GM06990 (cell line): ENCODE results near the gene NUDT7.

Experiments
- DNase-seq: peaks from one replicate; pipeline ENCODE4 v3.0.0-alpha.2; 2011; ENCODE audit not compliant: insufficient read length; ENCODE audit errors: extremely low read depth
- H3K27me3 ChIP-seq: replicated peaks from 2 replicates; pipeline ENCODE4 v1.6.0; 2011; ENCODE audit warnings: low read length; ENCODE audit not compliant: control insufficient read depth, insufficient read depth
- H3K36me3 ChIP-seq: 2 replicates; pipeline ENCODE4 v1.5.1; 2011; ENCODE audit warnings: low read length; ENCODE audit not compliant: control insufficient read depth, insufficient read depth
- H3K4me3 ChIP-seq: replicated peaks from 2 replicates; pipeline ENCODE4 v1.5.1; 2011; ENCODE audit warnings: low read depth, mild to moderate bottlenecking, control low read depth, low read length
- TF ChIP-seq, protein P1 (sequence below): IDR thresholded peaks from 2 replicates; pipeline ENCODE4 v1.5.1; 2011; ENCODE audit warnings: low read length, control low read depth, mild to moderate bottlenecking, inconsistent platforms; ENCODE audit not compliant: insufficient read depth, poor library complexity, severe bottlenecking

NUDT7 gene

DNA sequence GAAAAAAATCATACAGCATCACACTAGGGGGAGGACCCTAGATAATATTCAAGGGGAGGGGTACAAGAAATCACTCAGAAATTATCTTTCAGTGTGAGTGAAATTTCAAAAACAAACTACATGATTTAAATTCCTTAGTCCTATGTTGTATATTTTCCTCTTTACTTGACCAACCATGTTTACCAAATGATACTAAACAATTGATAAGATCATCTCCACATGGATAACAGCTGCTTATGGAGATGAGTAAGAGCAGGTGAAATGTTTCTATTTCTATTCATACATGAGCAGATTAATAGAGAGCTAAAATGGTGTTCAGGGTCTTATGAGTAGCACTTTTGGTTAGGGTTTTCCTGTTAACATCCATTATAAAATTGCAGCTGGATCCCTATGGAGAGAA lies 58.8 kb downstream of the NUDT7 start:
- TF ChIP-seq, protein P1, sequence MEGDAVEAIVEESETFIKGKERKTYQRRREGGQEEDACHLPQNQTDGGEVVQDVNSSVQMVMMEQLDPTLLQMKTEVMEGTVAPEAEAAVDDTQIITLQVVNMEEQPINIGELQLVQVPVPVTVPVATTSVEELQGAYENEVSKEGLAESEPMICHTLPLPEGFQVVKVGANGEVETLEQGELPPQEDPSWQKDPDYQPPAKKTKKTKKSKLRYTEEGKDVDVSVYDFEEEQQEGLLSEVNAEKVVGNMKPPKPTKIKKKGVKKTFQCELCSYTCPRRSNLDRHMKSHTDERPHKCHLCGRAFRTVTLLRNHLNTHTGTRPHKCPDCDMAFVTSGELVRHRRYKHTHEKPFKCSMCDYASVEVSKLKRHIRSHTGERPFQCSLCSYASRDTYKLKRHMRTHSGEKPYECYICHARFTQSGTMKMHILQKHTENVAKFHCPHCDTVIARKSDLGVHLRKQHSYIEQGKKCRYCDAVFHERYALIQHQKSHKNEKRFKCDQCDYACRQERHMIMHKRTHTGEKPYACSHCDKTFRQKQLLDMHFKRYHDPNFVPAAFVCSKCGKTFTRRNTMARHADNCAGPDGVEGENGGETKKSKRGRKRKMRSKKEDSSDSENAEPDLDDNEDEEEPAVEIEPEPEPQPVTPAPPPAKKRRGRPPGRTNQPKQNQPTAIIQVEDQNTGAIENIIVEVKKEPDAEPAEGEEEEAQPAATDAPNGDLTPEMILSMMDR: no peak
- Histone ChIP-seq H3K27me3 (no peaks in the 10 kb centered on the region), H3K4me3 (no peak overlapping the region), H3K36me3 (no peaks in the 10 kb centered on the region)
- no peak for DNase-seq

DNA sequence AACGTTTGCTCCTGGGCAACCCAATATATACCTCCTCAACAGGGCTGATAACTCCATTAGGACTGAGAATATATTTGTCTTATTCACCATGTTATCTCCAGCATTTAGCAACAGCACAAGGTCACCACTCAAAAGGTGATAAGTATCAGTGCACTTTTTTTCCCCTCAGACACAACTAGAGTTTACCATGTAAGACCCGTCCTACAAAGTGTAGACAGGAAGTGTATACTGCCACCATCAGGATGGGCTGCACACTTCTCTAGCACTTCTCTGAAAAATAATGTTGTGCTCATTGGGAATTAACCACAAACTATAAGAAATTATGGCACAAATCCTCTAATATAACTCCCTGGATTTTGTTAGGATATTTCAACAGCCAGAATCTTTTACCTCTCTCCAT lies 60.4 kb downstream of the NUDT7 start:
- no peaks in the 10 kb centered on the region for H3K36me3 ChIP-seq
- DNase-seq: no peak
- H3K4me3 ChIP-seq: no peak overlapping the region
- TF ChIP-seq, protein P1: peak; percentile 35
- H3K27me3 ChIP-seq: peaks cover 1% of the 10 kb centered on the region; the same call in 1 of the 2 replicates

DNA sequence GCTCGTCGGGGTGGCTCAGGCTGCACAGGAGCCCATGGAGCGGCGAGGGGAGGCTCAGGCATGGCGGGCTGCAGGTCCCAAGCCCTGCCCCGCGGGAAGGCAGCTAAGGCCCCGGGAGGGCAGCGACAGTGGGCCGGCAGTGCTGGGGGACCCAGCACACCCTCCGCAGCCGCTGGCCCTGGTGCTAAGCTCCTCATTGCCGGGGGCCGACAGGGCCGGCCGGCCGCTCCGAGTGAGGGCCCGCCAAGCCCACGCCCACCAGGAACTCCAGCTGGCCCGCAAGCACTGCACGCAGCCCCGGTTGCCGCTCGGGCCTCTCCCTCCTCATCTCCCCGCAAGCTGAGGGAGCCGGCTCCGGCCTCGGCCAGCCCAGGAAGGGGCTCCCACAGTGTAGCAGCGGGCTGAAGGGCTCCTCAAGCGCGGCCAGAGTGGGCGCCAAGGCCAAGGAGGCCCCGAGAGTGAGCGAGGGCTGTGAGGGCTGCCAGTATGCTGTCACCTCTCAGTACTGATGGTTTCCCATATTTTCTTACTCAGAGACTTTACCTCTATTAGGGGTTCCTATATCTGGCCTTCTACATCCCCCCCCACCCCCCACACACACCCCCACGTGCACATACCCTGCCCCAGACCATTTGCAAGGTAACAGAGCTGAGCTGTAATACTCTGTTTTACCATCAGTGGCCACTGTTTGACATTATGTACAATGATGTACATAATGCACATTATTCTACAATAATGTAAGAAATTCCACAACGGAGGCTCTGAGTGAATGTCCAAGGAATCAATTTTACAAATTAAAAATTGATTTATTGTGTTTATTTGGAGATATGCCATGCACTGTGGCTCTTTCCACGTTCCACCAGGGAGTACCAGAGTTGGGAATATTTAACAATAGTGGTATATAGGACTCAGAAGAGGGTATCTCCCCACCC lies 62.4 kb downstream of the NUDT7 start:
- H3K36me3 ChIP-seq: no peaks in the 10 kb centered on the region
- H3K27me3 ChIP-seq: peaks cover 3% of the 10 kb centered on the region
- TF ChIP-seq, protein P1: peak; percentile 10
- H3K4me3 ChIP-seq: no peak overlapping the region
- no peak for DNase-seq

DNA sequence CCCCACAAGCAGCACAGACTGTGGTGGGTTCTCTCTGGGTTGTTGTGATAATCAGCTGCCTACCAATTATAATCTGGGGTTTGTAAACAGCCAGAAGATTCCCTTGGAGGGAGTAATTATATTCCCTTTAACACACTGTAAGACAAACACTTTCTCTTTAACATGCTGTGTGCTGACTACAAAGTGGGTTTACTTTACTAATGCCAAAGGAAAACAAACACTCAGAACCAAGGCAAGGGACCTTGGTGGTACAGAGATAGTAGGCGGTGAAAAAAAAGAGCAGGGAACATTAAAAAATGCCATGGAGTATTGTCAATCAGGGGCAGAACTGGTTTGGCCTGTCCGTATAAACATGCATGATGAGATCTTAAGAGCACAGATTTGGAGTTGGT lies 63.1 kb downstream of the NUDT7 start:
- no peak overlapping the region for H3K4me3 ChIP-seq
- DNase-seq: no peak
- TF ChIP-seq, protein P1: no peak
- no peaks in the 10 kb centered on the region for H3K36me3 ChIP-seq
- H3K27me3 ChIP-seq: peaks cover 4% of the 10 kb centered on the region

DNA sequence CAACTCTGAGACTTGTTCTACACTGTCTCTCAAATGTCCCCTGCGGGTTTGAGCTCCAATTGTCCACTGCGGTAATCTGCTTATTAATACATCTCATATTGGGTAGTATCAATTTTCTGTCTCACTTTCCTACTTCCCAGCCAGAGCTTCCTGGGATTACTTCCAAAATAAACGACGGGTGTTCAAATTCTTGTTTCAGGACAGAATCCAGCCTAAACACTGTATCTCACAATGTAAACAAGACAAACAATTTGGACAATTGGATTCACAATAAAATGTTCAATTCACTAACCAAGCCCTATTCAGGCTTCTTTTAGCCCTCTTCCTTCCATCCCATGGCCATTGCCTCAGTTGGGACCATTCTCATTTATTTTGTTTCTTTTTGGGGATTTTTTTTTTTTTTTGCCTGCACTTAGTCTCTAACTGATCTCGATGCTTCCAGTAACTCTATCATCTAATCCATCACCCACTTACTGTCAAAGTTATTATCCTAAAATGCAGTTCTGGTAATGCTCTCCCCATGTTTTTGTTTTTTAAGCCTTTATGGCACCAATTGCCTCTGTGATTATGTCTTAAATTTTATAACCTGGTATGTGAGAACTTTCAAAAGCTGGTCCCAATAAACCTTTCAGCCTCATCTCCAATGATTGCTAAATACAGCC lies 64.0 kb downstream of the NUDT7 start:
- H3K36me3 ChIP-seq: no peaks in the 10 kb centered on the region
- TF ChIP-seq, protein P1: no peak
- no peak overlapping the region for H3K4me3 ChIP-seq
- DNase-seq: no peak
- peaks cover 4% of the 10 kb centered on the region for H3K27me3 ChIP-seq
